ENCODE measurements around the gene CYP1A2. TPM values are rescaled to one million over a fixed set of nuclear protein-coding genes. Genes with fewer than 3 reads are reported as not detected.

Gene CYP1A2
- total RNA-seq, 2 donors from 2014 or later: not detected

GRCh38 chr15:74773329-74773728 lies 24.7 kb downstream of the CYP1A2 start:
- DNase-seq (peak in 1 of 2 donors; percentile 36), ATAC-seq (peak; percentile 18)
- intact Hi-C loops (cut with DNase I, micrococcal nuclease): loop anchor here in 1 of 2 donors (10.0 kb wide), 1 partner anchor 171 kb away; no protein-coding TSS in a partner anchor

DNA sequence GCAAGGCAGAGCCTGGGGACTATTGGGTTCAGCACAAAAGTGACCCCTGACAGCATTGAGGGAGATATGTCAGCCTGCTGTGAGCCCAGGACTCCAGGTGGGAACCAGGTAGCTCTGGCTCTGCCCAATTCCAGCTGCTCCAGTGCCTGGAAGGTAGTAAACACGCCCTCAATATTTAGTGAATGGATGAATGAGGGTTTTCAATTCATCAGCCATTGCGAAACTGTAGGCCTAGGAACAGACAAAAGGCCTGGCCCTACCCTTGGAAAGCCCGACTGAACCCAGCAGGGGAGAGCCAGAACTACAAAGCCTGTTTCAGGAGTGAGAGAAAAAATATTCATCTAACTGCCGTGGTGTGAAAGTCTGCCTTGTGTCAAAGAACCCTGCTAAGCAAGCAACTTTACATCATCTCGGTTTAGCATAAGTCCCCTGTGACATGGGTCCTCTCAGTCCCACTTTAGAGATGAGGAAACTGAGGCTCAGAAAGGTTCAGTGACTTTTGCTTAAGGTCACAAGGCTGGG lies 25.1 kb downstream of the CYP1A2 start:
- no peak for DNase-seq
- intact Hi-C loops (cut with DNase I, micrococcal nuclease): loop anchor here in 1 of 2 donors (10.0 kb wide), 1 partner anchor 171 kb away; no protein-coding TSS in a partner anchor
- ATAC-seq: peak; percentile 43

GRCh38 chr15:74775132-74775562 lies 26.5 kb downstream of the CYP1A2 start:
- intact Hi-C loops (cut with DNase I, micrococcal nuclease): loop anchor here in 1 of 2 donors (10.0 kb wide), 1 partner anchor 170 kb away; no protein-coding TSS in a partner anchor
- DNase-seq (peak in 1 of 2 donors; percentile 53), ATAC-seq (no peak)

DNA sequence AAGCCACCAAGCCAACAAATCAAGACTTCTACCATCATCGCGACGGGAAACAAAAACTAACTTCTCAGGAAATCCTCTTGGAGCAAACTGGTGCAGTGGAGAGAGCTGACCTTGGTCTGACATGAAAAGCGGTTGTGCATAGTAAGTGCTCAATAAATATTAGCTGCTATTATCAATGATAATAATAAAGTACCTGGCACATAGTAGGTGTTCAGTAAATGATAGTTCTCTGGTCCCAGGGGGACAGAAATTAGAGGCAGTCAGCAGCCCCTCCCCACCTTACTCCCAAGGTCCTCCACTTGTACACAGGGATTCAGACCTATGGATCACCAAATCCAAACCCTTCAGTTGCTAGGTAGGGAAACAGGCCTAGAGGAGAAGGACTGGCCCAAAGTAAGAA lies 27.2 kb downstream of the CYP1A2 start:
- no peak for ATAC-seq
- DNase-seq: no peak
- intact Hi-C loops (cut with DNase I, micrococcal nuclease): loop anchor here in 1 of 2 donors (10.0 kb wide), 1 partner anchor 169 kb away; no protein-coding TSS in a partner anchor

GRCh38 chr15:74776821-74777768 lies 28.4 kb downstream of the CYP1A2 start:
- no peak for ATAC-seq
- intact Hi-C loops (cut with DNase I, micrococcal nuclease): loop anchor here in 1 of 2 donors (10.0 kb wide), 1 partner anchor 168 kb away; no protein-coding TSS in a partner anchor

DNA sequence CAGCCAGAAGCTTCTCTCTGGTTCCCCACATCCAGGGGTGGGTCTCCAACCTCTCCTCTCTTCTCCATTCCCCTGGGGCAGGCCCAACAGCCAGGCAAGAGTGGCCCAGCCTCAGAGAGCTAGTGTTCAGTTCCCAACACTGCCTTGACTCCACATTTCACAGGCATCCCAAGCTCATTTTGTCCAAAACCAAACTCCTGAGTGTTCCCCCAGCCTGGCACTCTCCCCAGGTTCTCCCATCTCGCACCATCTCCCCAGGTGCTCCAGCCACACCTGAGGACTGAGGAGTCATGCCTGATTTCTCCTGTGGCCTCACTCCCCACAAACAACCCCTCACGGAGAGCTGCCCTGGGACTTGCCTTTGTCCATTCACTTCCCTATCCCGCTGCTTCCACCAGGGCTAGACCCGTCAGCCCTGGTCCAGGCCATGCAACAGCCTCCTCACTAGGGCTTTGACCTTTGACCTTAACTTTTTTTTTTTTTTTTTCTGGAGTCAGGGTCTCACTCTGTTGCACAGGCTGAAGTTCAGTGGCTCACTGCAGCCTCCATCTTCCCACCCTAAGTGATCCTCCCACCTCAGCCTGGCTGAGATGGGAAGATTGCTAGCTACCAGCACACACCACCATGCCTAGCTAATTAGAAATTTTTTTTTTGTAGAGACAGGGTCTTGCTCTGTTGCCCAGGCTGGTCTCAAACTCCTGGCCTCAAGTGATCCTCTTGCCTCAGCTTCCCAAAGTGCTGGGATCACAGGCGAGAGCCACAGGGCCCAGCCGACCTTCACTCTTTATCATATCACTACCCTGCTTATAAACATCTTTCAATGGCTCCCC lies 29.3 kb downstream of the CYP1A2 start:
- no peak for DNase-seq
- intact Hi-C loops (cut with DNase I, micrococcal nuclease): loop anchor here in 1 of 2 donors (10.0 kb wide), 1 partner anchor 167 kb away; no protein-coding TSS in a partner anchor
- no peak for ATAC-seq

More at GRCh38 chr15:74776821-74777768, 28.4 kb downstream of the CYP1A2 start:
- peak in 1 of 2 donors; percentile 48 for DNase-seq

- intact Hi-C loops (cut with DNase I, micrococcal nuclease): loop anchor here in 1 of 2 donors (10.0 kb wide), 1 partner anchor 166 kb away; no protein-coding TSS in a partner anchor
- ATAC-seq (no peak), DNase-seq (no peak)
Observed at GRCh38 chr15:74778599-74778970, 29.9 kb downstream of the CYP1A2 start.

GRCh38 chr15:74779162-74779648 lies 30.6 kb downstream of the CYP1A2 start:
- ATAC-seq: no peak
- no peak for DNase-seq
- intact Hi-C loops (cut with DNase I, micrococcal nuclease): loop anchor here in 1 of 2 donors (10.0 kb wide), 1 partner anchor 166 kb away; no protein-coding TSS in a partner anchor

DNA sequence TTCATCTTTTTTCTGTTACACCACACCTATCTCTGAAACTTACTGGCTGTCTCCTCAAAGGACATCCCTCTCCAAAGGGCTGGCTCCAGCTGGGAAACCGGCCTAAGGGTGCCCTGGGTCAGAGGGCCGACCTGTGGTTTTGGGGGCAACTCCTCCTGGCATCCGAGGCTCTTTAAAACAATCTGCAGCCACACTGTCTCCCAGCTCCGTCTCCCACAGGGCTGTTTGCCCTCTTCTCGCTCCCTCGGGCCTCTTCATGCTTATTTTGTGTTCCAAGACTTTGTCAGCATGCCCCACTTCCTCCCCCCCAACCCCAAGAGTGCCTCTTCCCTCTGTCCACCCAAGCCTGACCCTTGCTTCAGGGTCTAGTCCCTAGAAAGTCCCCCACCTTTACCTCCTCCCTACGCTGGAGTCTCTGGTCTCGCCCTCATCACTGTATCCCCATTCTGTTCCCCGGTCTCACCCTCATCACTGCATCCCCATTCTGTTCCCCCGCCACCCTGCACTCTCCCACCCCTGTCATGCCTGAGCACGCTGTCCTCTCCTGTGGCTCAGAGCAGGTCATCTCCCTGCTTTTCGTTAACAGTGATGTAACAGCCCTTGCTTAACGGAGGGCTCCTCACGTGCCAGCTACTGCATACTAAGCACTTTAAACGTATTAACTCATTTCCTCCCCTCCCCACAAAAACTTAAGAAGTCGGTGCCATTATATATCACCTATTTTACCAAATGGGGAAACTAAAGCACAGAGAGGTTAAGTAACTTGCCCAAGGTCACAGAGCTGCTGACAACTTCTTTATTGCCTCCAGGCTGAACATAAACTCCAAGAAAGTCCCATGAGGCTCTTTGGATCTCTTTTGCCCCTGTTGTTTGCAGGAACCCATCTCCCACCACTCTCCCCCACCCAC lies 32.1 kb downstream of the CYP1A2 start:
- DNase-seq (no peak), ATAC-seq (no peak)
- intact Hi-C loops (cut with DNase I, micrococcal nuclease): no loop called here

DNA sequence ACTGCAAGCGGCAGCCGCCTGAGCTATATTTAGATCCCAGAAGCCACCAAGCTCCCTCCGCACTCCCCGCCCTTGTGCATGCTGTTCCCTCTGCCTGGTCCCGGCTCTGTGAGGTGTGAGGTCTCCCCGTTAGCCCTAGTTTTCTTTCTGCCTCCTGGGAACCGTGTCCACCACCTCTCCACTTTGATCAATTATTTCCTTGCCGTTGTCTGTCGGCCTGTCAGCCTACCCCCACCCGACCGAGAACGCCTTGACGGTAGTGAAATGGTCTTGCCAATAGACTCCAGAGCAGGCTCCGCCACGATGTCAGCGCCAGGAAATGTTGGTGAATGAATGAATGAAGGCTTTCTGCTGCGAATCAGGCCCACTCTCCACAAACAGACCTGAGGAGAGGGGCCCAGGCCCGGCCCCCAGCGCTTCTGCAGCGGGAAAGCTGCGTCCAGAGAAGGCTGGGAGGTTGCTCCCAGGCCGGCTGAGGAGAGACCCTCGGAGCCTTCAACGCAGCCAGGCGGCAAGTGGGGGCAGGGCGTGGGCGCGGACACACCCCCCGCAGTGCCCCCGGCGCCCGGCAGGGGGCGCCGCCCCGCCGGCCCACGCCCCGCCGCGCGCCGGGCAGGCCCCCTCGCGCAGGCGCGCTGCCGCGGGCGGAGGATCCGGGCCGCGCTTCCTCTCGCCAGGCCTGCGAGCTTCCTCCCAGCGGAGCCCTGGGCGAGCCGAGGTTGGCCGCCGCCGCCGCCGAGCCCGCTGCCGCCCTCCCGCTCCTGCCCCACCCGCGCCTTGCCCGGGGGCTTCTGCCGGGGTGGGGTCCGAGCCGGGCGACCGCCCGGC lies 33.0 kb downstream of the CYP1A2 start, which contains the start of gene CSK:
TSS of gene CSK (plus strand) at position 650 of the 828 bp plus-strand sequence. CDS start 16,218 bp downstream, outside the sequence.
- ATAC-seq (peak; percentile 55), DNase-seq (peak in 1 of 2 donors; percentile 80)
- intact Hi-C loops (cut with DNase I, micrococcal nuclease): no loop called here

GRCh38 chr15:74782259-74783071 lies 33.8 kb downstream of the CYP1A2 start:
- ATAC-seq (peak; percentile 21), DNase-seq (peak in 1 of 2 donors; percentile 71)
- intact Hi-C loops (cut with DNase I, micrococcal nuclease): no loop called here

GRCh38 chr15:74783072-74783807 lies 34.6 kb downstream of the CYP1A2 start:
- peak; percentile 11 for ATAC-seq
- intact Hi-C loops (cut with DNase I, micrococcal nuclease): no loop called here
- DNase-seq: peak in 1 of 2 donors; percentile 55

DNA sequence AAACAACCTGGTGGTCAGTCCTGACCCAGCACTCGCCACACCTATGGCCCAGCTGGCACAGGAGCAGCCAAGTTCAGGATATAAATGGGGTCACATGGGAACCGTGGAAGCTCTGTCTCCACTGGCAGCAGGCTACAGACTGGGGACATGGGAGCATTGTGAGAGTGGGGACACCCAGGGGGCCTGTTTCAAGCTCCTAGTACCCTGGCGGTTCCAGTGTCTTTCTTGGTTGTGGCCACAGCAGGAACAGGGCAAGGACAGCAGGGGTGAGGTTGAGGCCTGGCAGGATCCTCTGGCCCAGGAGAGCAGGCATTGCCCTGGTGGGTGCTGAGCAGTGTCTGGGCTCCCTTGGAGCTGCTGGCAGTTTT lies 35.1 kb downstream of the CYP1A2 start:
- ATAC-seq (peak; percentile 0), DNase-seq (no peak)
- intact Hi-C loops (cut with DNase I, micrococcal nuclease): no loop called here

DNA sequence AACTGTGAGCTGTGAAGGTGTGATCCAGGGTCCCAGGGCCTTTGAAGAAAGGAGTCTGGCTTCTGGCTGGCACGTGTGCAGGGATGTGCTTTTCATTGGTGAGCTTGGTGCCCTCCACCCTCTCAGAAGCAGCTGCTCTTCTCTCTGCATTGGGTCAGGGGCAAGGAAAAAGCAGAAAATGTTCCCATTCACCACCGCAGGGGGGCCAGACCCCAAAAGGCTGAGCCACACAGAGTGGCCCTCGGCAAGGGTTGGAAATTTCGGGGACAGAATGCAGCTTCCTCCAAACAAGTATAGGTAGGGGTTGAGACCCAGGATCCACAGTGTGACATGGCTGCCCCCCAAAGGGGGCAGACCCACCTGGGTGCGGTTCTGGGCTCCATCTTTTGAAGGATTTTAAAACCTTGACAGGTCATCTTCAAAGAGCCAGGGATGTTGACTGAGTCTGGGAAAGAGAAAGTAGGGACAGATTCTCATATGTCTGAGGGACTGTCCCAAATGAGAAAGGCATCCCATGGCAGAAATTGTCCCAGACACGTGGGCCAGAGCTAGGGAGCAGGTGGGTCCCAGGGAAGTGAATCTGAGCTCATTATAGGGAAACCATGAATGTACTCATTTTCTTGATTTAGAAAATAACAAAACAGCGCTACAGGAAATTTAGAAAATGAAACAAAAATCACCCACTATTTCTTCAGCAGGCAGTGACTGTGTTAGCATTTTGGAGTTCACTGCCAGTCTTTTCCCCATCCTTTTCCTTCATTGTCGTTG lies 36.0 kb downstream of the CYP1A2 start:
- DNase-seq (peak in 1 of 2 donors; percentile 9), ATAC-seq (no peak)
- intact Hi-C loops (cut with DNase I, micrococcal nuclease): no loop called here
